ENCODE measurements around the gene OTP.

Gene OTP

DNA sequence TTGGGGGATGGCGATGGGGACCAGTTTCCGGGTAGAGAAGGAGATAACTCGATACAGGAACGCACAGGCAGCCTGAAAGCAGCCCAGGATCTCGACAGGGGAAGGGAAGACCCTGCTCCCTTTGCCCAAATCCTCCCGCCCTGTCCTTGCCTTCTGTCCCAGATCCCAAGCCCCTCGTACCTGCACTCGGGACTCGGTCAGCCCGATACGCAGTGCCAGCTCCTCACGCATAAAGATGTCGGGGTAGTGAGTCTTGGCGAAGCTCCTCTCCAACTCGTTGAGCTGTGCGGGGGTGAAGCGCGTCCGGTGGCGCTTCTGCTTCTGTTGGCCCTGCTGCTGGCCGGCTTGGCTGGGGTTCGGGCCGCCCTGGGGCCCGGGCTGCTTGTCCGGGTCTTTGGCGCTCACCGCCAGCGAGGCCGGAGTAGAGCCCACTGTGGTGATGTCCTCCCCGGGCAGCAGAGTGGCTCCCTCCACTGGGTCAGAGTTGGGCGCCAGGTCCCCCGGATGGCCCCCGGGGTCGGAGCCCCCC lies 1.8 kb downstream of the OTP start:
- TF ChIP-seq, protein P1, sequence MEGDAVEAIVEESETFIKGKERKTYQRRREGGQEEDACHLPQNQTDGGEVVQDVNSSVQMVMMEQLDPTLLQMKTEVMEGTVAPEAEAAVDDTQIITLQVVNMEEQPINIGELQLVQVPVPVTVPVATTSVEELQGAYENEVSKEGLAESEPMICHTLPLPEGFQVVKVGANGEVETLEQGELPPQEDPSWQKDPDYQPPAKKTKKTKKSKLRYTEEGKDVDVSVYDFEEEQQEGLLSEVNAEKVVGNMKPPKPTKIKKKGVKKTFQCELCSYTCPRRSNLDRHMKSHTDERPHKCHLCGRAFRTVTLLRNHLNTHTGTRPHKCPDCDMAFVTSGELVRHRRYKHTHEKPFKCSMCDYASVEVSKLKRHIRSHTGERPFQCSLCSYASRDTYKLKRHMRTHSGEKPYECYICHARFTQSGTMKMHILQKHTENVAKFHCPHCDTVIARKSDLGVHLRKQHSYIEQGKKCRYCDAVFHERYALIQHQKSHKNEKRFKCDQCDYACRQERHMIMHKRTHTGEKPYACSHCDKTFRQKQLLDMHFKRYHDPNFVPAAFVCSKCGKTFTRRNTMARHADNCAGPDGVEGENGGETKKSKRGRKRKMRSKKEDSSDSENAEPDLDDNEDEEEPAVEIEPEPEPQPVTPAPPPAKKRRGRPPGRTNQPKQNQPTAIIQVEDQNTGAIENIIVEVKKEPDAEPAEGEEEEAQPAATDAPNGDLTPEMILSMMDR (IDR thresholded peaks at IDR 0.05): no peak
- H3K36me3 Mint-ChIP-seq (ENCODE audit: low read depth): no peaks in the 10 kb centered on the region
- no peak for DNase-seq
- H3K9me3 Mint-ChIP-seq: peaks cover 11% of the 10 kb centered on the region
- peaks cover 31% of the 10 kb centered on the region for H3K4me1 Mint-ChIP-seq
- H3K27ac Mint-ChIP-seq: no peak overlapping the region
- H3K27me3 Mint-ChIP-seq (ENCODE audit: low read depth, poor library complexity): peaks cover 100% of the 10 kb centered on the region
- no peak overlapping the region for H3K4me3 Mint-ChIP-seq

DNA sequence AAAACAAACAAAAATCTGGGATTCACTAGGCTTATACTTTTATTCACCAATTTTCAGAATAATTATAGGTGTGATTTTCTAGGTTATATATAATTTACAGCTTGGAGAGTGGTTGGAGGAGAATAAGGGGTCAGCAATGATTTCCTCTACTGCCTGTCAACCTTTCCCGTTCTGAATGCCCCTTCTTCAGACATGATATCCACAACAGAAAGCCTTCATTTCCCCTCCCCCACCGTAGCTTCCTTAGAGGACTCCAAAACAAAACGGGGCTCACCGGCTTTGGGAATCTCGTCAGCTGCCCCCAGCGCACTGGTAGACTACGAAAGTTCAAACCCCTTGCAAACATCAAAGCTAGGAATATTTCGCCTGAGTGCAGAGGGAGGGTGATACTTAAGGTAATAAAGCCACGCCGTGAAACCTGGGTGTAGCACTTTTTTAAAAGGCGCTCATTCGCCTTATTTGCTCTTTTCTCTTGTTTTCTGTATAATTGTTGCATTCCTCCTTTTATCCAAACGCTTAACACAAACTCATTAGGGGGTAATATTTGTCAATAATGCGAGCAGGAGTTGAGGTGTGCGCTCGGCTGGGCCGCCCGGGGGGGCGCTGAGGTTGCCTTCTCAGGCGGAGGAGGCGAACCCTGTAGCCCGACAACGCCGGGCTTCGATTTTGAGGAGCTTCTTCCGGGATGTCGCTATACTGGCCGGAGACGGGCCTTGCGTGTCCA lies 2.4 kb downstream of the OTP start:
- Mint-ChIP-seq H3K27me3 (ENCODE audit: low read depth, poor library complexity) (peaks cover 100% of the 10 kb centered on the region), H3K4me3 (no peak overlapping the region), H3K9me3 (peaks cover 11% of the 10 kb centered on the region)

DNA sequence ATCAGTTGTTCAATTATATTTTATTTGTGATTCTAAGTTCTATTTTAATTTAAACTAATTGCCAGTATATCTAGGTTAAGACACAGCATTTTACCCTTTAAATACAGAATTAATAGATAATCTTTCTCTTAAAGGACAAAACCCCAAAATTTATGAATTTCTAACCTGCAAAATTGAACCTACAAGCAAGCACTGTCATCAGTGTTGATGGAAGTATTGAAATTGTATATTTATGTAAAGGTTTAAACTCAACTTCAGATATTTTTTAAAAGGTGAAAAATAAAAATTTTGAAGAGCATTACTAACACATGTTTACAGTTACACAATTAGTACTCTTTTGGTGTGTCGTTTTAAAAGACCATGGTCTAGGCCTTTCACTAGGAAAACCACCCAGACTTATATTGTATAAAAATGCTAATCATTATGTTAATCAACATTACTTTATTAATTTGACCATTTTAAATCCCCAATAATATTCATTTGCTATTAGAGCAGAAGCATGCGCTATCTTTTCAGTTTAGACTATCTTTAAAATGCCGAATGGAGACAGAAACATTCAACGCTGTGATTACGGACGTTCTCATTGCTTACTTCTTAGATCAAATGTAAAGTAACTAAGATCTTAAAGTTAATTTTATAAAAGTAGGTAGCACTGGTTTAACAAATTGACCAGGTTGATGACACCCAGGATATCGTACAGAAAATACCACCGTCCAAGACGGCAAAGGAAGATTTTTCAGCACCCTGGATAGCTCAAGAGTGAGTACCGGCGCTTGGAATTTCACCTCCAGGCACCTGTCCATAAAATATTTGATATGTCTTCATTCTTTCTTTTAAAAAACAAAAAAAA lies 3.2 kb downstream of the OTP start:
- peak; percentile 50 for DNase-seq
- H3K27me3 Mint-ChIP-seq (ENCODE audit: low read depth, poor library complexity): peaks cover 100% of the 10 kb centered on the region
- TF ChIP-seq, protein P1 (IDR thresholded peaks at IDR 0.05): no peak
- H3K27ac Mint-ChIP-seq: no peak overlapping the region
- no peak overlapping the region for H3K4me3 Mint-ChIP-seq
- H3K36me3 Mint-ChIP-seq (ENCODE audit: low read depth): no peaks in the 10 kb centered on the region
- peaks cover 11% of the 10 kb centered on the region for H3K9me3 Mint-ChIP-seq
- peaks cover 27% of the 10 kb centered on the region for H3K4me1 Mint-ChIP-seq

More for the DNA sequence above, 2.4 kb downstream of the OTP start:
- Mint-ChIP-seq H3K4me1 (peaks cover 30% of the 10 kb centered on the region), H3K36me3 (ENCODE audit: low read depth) (no peaks in the 10 kb centered on the region), H3K27ac (no peak overlapping the region)
- no peak for DNase-seq
- TF ChIP-seq, protein P1 (IDR thresholded peaks at IDR 0.05): no peak

DNA sequence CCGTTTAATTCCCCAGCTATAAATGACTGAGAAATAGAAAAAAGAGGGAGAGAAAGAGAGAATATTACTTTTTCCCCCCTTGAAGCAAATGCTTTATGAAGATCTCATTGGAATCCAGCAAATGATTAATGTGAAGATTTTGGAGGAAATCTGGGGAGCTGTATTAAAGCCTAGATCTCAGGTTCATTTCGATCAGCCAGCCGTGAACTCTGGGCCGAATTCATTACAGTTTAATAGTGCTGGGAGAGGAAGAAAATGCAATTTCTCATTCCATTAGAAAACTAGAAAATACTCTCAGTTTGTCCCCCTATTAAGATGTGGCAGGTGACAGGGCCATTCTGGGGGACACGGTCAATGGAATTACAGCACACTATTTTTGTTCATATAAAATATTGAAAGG lies 4.8 kb downstream of the OTP start:
- Mint-ChIP-seq H3K36me3 (ENCODE audit: low read depth) (no peaks in the 10 kb centered on the region), H3K9me3 (peaks cover 8% of the 10 kb centered on the region)

DNA sequence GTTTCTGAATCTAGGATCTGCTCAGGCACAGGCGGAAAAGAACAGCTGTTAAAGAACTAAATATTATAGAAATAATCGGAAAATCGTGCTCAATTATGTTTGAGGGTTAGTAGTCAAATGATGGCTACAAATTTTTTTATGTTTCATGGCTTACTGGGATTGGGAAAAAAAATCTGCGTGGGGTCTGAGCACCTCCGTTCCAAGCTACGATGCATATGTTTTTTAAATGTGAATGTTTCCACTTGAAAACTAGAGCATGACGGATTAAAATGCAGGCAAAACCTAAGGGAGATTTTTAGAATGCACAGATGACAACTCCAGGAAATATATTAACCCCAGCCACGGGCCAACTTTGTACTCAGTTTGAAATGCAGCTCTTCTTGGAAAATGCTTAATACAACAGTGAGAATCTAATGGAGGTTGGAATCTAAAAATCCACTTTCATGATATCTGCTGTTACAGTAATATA lies 5.3 kb downstream of the OTP start:
- H3K4me3 Mint-ChIP-seq: no peak overlapping the region
- no peak for DNase-seq
- peaks cover 8% of the 10 kb centered on the region for H3K9me3 Mint-ChIP-seq
- H3K4me1 Mint-ChIP-seq: peaks cover 29% of the 10 kb centered on the region
- TF ChIP-seq, protein P1 (IDR thresholded peaks at IDR 0.05): no peak
- H3K36me3 Mint-ChIP-seq (ENCODE audit: low read depth): no peaks in the 10 kb centered on the region
- no peak overlapping the region for H3K27ac Mint-ChIP-seq
- peaks cover 100% of the 10 kb centered on the region for H3K27me3 Mint-ChIP-seq (ENCODE audit: low read depth, poor library complexity)

More for the DNA sequence above, 4.8 kb downstream of the OTP start:
- no peak overlapping the region for H3K4me3 Mint-ChIP-seq
- peaks cover 27% of the 10 kb centered on the region for H3K4me1 Mint-ChIP-seq
- TF ChIP-seq, protein P1 (IDR thresholded peaks at IDR 0.05): no peak
- no peak overlapping the region for H3K27ac Mint-ChIP-seq
- peaks cover 100% of the 10 kb centered on the region for H3K27me3 Mint-ChIP-seq (ENCODE audit: low read depth, poor library complexity)
- no peak for DNase-seq

All from nephron progenitor cell (in vitro differentiated cells).